HCT116 (cell line): ENCODE data around the gene DNAJC5. TPM values are rescaled to one million over a fixed set of nuclear protein-coding genes. Genes with fewer than 3 reads are reported as not detected.

Experiments
- ATAC-seq: fragments of 200-7000 bp; cut with Tn5 transposase; 2 replicates; pipeline ENCODE4 v1.9.1; 2020; ENCODE audit warnings: mild to moderate bottlenecking, moderate library complexity
- BruUV-seq: library from RNA; stranded (reverse); fragments of 400-500 nt; replicated peaks from 2 replicates; lab custom pipeline; 2021; lab: Mats Ljungman, UMichigan
- CTCF ChIA-PET: fragments of 300-600 bp; sonication (Branson Sonifier 250); formaldehyde crosslinking; loops from one replicate; lab custom pipeline; 2021; ENCODE audit warnings: antibody characterized with exemption; lab: Charles Lee
- POLR2A ChIA-PET: fragments of 300-600, 350-600 bp; sonication (Branson Sonifier 250); formaldehyde crosslinking; loops from one replicate; lab custom pipeline; 2021; ENCODE audit warnings: antibody characterized with exemption; lab: Charles Lee
- RAD21 ChIA-PET, 2 experiments: fragments of 300-600 bp; sonication (Branson Sonifier 250); formaldehyde crosslinking; loops; one replicate each; lab custom pipeline; 2023; ENCODE audit warnings: low total read pairs in 2 of 2; ENCODE audit not compliant: uncharacterized antibody in 2 of 2, unreplicated experiment in 2 of 2, low non-redundant PET in 1 of 2; lab: Charles Lee
- DNase-seq: peaks from one replicate; pipeline ENCODE4 v3.0.0-alpha.2; 2010; ENCODE audit warnings: low read depth, low spot score
- H2AFZ ChIP-seq: fragments of 200-600 bp; shearing (Covaris generic), sonication (generic); 2 replicates; pipeline ENCODE4 v1.6.1; 2017; ENCODE audit warnings: low read depth, mixed run types, mixed read lengths, antibody characterized with exemption, low read length; ENCODE audit not compliant: poor library complexity, severe bottlenecking
- H3K27ac ChIP-seq: 2 replicates; pipeline ENCODE4 v1.5.1; 2012; ENCODE audit warnings: low read depth, low read length
- H3K27me3 ChIP-seq: fragments of 200-600 bp; sonication (generic); 2 replicates; pipeline ENCODE4 v1.6.1; 2016; ENCODE audit warnings: mixed run types, low read length, mixed read lengths; ENCODE audit not compliant: insufficient read depth
- H3K36me3 ChIP-seq, 2 experiments: fragments of 200-500 bp in 1 of 2; fragments of 200-600 bp in 1 of 2; sonication (Bioruptor generic) in 1 of 2; sonication (generic) in 1 of 2; 2 replicates each; pipeline versions ENCODE4 v1.5.1 to v1.6.1; 2014 to 2016; ENCODE audit warnings: low read length in 2 of 2, inconsistent platforms in 1 of 2, mixed read lengths in 1 of 2, mixed run types in 1 of 2; ENCODE audit not compliant: insufficient read depth in 2 of 2, control insufficient read depth in 1 of 2
- H3K4me1 ChIP-seq, 2 experiments: fragments of 200-600 bp in 1 of 2; sonication (generic) in 1 of 2; 2 replicates each; pipeline versions ENCODE4 v1.5.1 to v1.6.1; 2012 to 2017; ENCODE audit warnings: low read length in 2 of 2, inconsistent platforms in 1 of 2, mild to moderate bottlenecking in 1 of 2, mixed read lengths in 1 of 2, mixed run types in 1 of 2, moderate library complexity in 1 of 2; ENCODE audit not compliant: insufficient read depth in 2 of 2, control insufficient read depth in 1 of 2
- H3K4me2 ChIP-seq: fragments of 200-600 bp; sonication (generic); 2 replicates; pipeline ENCODE4 v1.6.1; 2017; ENCODE audit warnings: mixed run types, low read length, mixed read lengths
- H3K4me3 ChIP-seq, 2 experiments: fragments of 200-600 bp in 1 of 2; sonication (generic) in 1 of 2; replicated peaks in 1 of 2; 2 replicates each; pipeline ENCODE4 v1.5.1; 2011 to 2016; ENCODE audit warnings: low read length in 2 of 2, control low read depth in 1 of 2, low read depth in 1 of 2, mild to moderate bottlenecking in 1 of 2, mixed read lengths in 1 of 2, mixed run types in 1 of 2
- H3K79me2 ChIP-seq: fragments of 200-600 bp; sonication (generic); 2 replicates; pipeline ENCODE4 v1.6.1; 2017; ENCODE audit warnings: mild to moderate bottlenecking, mixed run types, low read length, moderate library complexity, mixed read lengths; ENCODE audit not compliant: insufficient read depth
- H3K9ac ChIP-seq: fragments of 200-600 bp; sonication (generic); 2 replicates; pipeline ENCODE4 v1.6.1; 2016; ENCODE audit warnings: low read length, mixed read lengths
- H3K9me2 ChIP-seq: fragments of 200-600 bp; sonication (generic), shearing (Covaris generic); 2 replicates; pipeline ENCODE4 v1.6.1; 2017; ENCODE audit warnings: mixed run types, mild to moderate bottlenecking, moderate library complexity; ENCODE audit not compliant: insufficient read depth
- H3K9me3 ChIP-seq, 2 experiments: fragments of 200-500 bp in 1 of 2; fragments of 200-600 bp in 1 of 2; sonication (Bioruptor generic) in 1 of 2; sonication (generic) in 1 of 2; 2 replicates each; pipeline ENCODE4 v1.6.1; 2014 to 2017; ENCODE audit warnings: low read length in 2 of 2, mixed read lengths in 2 of 2, inconsistent platforms in 1 of 2, low read depth in 1 of 2, mild to moderate bottlenecking in 1 of 2, mixed run types in 1 of 2, moderate library complexity in 1 of 2; ENCODE audit not compliant: control insufficient read depth in 1 of 2, insufficient read depth in 1 of 2
- H4K20me1 ChIP-seq: fragments of 200-600 bp; sonication (generic), shearing (Covaris generic); 2 replicates; pipeline ENCODE4 v1.6.1; 2017; ENCODE audit warnings: mixed run types, mild to moderate bottlenecking, moderate library complexity; ENCODE audit not compliant: insufficient read depth
- ELF1 ChIP-seq: IDR thresholded peaks from 2 replicates; pipeline ENCODE4 v1.6.1; 2012; ENCODE audit warnings: low read depth, borderline replicate concordance
- EZH2phosphoT487 ChIP-seq: fragments of 200-600 bp; IDR thresholded peaks from 2 replicates; pipeline ENCODE4 v1.6.1; 2018; ENCODE audit warnings: antibody characterized with exemption, borderline replicate concordance
- POLR2A ChIP-seq: IDR thresholded peaks from 2 replicates; pipeline ENCODE4 v1.7.0; 2011; ENCODE audit warnings: borderline replicate concordance; ENCODE audit not compliant: insufficient read depth, insufficient read length; ENCODE audit errors: extremely low read depth
- intact Hi-C: fragments of 100-400 bp; cut with micrococcal nuclease; formaldehyde crosslinking; loops from 2 replicates; pipeline ENCODE4 v1.10.0; 2022
- total RNA-seq: library from RNA; stranded (reverse); gene quantifications from one replicate; pipeline ENCODE4 v1.2.1, GENCODE V29; 2021; ENCODE audit not compliant: unreplicated experiment
- TF ChIP-seq, protein P1 (sequence below): IDR thresholded peaks from 2 replicates; pipeline ENCODE4 v1.6.1; 2012; ENCODE audit warnings: low read depth

DNAJC5 gene
- total RNA-seq, 1 experiment from 2014 or later = 38.3 TPM

DNA sequence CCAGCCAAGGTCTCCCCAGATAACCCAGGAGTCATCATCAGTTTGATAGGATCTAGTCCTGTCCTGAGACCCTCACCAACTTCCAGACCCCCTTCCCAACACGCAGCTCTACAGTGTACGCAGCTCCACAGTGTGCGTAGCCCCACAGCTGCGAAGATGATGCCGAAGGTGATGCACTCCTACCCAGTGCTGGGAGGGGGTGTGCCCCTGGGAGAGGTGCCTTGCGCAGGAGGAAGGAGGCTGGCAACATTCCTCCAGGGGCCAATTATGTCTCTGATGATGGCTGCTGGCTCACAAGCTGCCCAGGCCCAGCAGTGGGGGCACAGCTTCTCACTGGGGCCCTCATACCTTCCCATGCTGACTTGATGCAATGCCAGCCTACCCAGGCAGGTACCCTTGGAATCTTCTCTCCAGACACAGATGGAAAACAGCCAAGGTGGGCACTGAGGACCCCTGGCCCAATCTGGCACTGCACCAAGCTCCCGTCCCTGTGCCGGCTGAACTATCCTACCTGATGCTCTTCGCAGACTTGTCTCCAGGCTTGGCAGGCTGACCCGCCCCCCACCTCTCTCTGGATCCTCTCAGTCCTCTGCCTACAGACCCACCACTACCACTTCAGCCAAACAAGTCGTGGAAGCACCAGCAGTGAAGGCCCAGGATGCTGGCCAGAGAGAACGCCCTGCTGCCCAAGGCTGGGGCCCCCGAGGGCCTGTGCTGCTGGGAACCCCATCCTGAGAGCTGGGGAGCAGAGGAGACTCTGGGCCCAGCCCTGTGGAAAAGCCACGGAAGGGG, 73.4 kb downstream of the DNAJC5 start:
- Histone ChIP-seq H3K9ac (peak overlapping the region; percentile 63), H3K4me3 (peak overlapping the region; percentile 54 to 62), H3K36me3 (0 out of 4 replicates have a peak, but pooled peaks cover 0 to 5% of the 10 kb centered on the region in 2 experiments), H3K9me3 (no peaks in the 10 kb centered on the region), H4K20me1 (no peaks in the 10 kb centered on the region), H3K4me1 (peaks cover 18 to 25% of the 10 kb centered on the region in 2 experiments), H2AFZ (no peak overlapping the region), H3K79me2 (peaks cover 4% of the 10 kb centered on the region; the same call in 1 of the 2 replicates), H3K27ac (peak overlapping the region; percentile 71; the same call in 1 of the 2 replicates), H3K27me3 (no peaks in the 10 kb centered on the region), H3K9me2 (no peaks in the 10 kb centered on the region), H3K4me2 (peak overlapping the region; percentile 76)
- TF ChIP-seq POLR2A (no peak), EZH2phosphoT487 (no peak), ELF1 (no peak)
- TF ChIP-seq, protein P1, sequence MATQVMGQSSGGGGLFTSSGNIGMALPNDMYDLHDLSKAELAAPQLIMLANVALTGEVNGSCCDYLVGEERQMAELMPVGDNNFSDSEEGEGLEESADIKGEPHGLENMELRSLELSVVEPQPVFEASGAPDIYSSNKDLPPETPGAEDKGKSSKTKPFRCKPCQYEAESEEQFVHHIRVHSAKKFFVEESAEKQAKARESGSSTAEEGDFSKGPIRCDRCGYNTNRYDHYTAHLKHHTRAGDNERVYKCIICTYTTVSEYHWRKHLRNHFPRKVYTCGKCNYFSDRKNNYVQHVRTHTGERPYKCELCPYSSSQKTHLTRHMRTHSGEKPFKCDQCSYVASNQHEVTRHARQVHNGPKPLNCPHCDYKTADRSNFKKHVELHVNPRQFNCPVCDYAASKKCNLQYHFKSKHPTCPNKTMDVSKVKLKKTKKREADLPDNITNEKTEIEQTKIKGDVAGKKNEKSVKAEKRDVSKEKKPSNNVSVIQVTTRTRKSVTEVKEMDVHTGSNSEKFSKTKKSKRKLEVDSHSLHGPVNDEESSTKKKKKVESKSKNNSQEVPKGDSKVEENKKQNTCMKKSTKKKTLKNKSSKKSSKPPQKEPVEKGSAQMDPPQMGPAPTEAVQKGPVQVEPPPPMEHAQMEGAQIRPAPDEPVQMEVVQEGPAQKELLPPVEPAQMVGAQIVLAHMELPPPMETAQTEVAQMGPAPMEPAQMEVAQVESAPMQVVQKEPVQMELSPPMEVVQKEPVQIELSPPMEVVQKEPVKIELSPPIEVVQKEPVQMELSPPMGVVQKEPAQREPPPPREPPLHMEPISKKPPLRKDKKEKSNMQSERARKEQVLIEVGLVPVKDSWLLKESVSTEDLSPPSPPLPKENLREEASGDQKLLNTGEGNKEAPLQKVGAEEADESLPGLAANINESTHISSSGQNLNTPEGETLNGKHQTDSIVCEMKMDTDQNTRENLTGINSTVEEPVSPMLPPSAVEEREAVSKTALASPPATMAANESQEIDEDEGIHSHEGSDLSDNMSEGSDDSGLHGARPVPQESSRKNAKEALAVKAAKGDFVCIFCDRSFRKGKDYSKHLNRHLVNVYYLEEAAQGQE = no peak
- intact Hi-C loops = no loop called here
- POLR2A ChIA-PET = interaction anchor here (1.2 kb wide), 1 partner anchor 10 kb away, joined by 5 read pairs; no protein-coding TSS in a partner anchor
- BruUV-seq = no TSS peak
- CTCF ChIA-PET = no interaction called here
- DNase-seq (no peak), ATAC-seq (no peak)
- RAD21 ChIA-PET = no interaction called here
